OCI-LY7 (cell line): ENCODE results near the gene EARS2.

Experiments used
- CTCF ChIP-seq: fragments of 200-600 bp; sonication (generic); conservative IDR thresholded peaks from 2 replicates; pipeline ENCODE4 v1.5.1; 2014; ENCODE audit warnings: mild to moderate bottlenecking, antibody characterized with exemption, low read length, moderate library complexity, mixed read lengths
- EZH2phosphoT487 ChIP-seq: fragments of 200-600 bp; sonication (generic); IDR thresholded peaks from 2 replicates; pipeline ENCODE4 v1.6.1; 2018; ENCODE audit warnings: low read depth, borderline replicate concordance, mild to moderate bottlenecking, mixed run types, antibody characterized with exemption, low read length, moderate library complexity, mixed read lengths

DNA sequence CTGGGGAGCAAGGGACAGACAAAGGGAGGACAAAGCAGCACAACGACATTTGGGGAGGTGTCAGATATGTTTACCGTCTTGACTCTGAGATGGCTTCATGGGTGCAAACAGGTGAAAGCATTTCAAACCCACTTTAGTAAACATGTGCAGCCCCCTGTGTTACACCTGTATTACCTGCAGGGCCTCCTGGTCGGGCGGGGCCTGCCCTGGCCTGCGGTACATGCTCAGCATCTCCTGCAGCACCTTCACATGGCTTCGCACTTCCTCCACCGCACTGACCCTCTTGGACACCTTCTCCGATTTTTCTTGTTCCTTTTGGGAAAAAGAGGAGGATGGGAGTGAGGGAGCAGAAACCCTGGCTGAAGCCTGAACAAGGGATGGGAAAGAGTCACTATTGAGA is 71.3 kb downstream of the EARS2 start:
- no peak for TF ChIP-seq CTCF
- TF ChIP-seq EZH2phosphoT487 = no peak
